ENCODE results near the gene HNRNPC.
"Not testable (repeated sequence)": the region's sequence is repeated elsewhere in the genome, so short reads cannot be mapped to it uniquely, and the experiment has no call there.

Gene HNRNPC

DNA sequence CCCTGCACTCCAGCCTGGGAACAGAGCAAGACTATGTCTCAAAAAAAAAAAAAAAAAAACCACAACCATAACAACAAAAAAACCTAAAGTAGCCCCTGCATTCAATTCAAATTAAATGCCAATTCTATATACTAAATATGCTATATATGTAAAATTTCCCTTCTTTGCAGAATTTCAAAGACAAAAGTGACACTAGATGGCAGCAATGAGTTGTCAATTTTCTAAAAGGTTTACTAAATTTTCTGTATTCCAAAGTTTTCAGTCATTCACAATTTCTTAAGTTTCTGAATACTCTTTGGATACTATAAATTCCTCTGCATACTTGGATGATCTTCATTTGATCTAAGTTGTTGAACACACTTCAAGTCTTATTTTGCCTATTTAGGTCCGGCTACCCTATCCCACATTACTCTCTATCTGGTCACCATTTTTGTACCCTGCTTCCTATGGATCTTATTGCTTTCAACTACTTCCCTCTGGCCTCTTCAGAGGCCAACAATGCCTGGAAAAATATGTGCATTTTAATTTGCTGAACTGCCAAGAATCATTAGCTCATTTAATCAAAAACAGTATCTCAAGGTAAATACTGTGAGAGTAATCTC is 27.9 kb downstream of the HNRNPC start:
- DNase-seq, result no peak

DNA sequence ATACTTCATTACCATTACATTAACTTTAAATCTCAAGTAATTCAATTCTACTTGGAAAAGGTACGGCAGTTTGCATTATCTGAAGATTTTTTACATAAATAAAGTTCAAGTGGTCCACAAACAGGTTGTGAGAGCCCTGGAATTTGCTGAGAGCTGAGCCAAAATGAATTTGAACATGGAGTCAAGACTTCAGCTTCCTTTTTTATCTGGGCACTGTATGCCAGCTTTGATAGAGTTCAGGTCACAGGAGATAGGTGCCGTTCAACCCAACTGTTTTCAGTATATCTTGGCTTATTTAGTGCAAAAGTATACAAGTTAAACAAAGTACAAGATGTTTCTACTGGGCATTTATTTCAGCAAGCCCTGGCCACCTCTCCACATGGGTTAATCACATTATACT is 28.8 kb downstream of the HNRNPC start:
- DNase-seq, result no peak

DNA sequence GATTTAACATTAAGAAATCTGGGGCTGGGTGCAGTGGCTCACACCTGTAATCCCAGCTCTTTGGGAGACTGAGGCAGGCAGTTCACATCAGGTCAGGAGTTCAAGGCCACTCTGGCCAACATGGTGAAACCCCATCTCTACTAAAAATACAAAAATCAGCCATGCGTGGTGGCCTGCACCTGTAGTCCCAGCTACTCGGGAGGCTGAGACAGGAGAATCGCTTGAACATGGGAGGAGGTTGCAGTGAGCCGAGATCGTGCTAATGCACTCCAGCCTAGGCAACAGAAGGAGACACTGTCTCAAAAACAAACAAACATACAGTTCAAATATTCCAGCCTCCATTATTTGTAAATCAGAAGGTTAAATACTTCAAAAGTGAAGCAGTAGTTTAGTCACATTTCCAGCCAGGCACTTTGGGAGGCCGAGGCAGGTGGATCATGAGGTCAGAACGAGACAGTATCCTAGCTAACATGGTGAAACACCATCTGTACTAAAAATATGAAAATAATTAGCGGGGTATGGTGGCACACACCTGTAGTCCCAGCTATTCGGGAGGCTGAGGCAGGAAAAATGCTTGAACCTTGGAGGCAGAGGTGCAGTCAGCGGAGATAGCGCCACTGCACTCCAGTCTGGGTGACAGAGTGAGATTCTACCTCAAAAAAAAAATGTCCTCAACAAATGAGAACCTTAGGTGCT is 30.3 kb downstream of the HNRNPC start:
- no peak for DNase-seq

DNA sequence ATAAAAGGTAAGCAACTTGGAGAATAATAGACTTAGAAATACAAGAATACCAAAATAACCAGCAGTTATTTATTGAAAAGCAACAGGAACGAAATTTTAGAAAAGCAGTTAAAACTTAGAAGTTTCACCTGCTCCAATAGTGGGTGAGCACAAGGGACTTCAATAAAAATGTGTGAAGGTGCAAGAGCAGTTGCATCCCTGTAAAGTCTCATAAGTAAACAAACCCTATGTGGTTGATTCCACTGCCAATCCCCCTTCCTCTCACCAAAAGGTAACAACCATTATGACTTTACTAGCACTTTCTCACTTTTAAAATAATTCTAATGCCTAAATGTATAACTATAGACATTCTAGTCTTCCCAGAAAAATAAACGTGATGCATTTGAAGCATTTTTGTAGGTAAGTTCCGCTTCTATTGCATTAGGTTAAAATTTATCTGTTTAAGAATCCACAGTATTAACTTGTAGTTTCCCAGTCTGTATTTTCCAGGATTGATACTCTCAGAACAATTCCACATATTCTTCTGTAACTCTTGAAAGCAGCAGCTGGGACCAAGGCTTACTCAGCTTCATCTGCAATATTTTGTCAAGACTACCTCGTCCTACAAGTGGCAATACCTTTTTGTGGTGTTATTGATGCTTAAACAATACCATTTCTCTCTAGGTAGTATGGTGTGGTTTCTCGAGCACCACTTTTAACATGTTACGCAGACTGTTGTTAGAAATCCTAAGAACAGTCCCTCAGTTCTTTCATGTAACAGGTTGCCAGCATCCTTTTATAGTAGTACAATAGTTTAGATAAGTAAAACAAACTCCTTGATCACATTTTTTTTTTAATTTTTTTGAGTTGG is 32.1 kb downstream of the HNRNPC start:
- DNase-seq, result no peak

DNA sequence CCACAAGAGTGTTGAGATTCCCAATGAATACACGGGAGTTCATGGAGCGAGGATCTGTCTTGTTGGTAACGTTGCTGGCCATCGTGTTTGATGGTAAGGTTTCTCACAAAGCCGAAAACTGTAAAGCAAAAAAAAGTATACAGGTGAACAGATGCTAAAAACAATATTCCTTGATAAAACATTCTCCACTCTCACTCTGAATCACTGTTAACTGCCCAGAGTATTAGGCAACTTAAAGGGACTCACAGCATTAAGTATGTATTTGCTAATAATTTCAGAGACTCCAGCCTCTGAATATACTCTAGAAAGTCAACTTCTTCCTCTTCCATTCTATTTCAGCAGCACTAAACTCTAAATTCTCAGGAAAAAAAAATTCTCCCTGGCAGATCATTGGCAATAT is 35.1 kb downstream of the HNRNPC start:
- DNase-seq, result no peak

DNA sequence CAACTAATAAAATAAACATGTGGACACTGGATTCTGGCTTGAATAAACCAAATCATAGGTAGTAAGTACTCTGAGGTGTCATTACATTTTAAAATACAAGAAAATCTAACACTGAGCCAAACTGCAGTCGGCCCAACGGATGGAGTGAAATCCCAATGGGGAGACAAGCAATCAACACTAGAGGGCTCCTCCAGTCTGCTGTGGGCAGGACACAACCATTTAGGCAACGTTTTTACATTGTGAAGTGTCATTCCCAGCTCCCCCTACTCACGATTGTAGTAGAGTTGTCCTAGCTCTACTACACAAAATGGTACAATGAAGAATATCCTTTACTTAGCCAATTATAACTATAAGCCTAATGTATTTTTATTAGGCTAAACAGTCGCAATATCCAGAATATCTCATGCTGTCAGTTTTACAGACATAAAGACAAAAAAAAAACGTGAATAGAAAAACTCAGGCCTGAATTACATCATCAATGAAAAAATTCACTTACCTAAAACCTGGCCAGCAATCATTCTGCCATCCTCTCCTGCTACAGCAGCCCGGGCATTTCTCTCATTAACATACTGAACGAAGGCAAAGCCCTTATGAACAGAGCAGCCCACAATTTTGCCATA is 35.7 kb downstream of the HNRNPC start:
- no peak for DNase-seq

DNA sequence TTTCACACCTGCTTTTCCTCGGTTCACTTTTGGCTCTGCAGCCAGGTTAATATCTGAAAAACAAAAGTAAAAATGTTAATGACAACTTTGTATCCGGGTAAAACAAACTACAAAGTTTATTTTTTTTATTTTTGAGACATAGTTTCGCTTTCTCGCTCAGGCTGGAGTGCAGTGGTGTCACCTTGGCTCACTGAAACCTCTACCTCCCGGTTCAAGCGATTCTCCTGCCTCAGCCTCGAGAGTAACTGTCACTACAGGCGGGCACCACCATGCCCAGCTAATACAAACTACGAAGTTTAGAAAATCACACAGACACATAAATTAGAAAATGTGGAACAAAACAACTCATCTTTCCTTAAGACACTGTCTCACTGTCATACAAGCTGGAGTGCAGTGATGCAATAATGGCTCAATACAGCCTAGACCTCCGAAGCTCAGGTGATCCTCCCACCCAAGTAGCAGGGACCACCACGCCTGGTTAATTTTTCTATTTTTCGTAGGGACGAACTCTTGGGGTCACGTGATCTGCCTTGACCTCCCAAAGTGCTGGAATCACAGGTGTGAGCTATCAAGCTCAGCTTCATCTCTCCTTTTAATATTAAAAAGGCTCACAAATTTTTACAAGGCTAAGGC is 38.1 kb downstream of the HNRNPC start:
- no peak for DNase-seq

DNA sequence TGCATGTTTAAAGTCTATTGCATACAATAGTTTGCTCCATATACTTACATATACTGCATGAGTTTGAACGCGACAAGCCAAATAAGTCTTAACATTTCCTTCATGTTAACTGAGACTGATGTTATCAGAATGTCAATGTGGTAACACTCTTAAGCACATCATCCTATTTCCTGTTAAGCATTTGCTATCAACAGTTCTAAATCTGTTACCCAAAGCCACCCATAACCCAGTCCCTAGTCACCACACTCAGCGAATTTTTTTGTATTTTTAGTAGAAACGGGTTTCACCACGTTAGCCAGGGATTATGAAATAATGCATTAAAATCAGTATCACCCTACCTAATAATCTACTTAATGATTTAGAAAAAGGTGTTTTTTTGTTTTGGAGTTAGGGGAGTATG is 39.4 kb downstream of the HNRNPC start:
- DNase-seq, result no peak

DNA sequence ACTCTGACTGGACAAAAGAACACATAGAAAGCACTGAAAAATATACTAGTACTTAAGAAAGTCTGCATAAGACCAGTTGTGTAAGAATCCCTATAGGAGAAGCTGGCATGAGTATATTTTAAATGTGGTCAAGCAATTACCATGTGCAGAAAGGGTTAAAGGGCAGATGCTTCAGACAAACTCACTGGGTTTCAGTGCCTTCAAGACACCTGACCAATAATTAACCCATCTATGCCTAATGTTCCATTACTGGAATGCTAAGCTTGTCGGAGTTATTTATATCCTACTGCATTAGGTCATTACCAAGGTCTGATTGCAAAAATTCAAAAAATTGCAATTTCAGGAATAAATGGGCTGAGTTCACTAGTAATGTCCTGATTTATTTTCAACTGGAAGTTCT is 41.3 kb downstream of the HNRNPC start:
- no peak for DNase-seq

DNA sequence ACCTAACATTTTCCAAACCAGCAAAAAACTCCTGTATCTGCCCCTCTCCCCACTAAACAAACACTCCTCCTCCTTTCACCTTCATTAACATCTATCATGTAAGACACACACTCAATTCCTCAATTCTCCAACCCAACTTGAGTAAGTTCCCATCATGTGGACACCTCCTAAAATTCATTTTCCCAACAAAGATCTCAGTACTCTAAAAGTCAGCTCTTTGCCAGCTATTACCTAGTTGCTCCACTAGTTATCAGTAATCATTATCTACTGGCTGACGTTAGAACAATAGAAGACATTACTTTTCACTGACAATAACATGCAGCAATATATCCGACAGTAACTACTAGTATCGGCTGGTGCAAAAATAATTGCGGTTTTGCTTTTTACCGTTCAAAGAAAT is 42.1 kb downstream of the HNRNPC start:
- DNase-seq, result no peak

DNA sequence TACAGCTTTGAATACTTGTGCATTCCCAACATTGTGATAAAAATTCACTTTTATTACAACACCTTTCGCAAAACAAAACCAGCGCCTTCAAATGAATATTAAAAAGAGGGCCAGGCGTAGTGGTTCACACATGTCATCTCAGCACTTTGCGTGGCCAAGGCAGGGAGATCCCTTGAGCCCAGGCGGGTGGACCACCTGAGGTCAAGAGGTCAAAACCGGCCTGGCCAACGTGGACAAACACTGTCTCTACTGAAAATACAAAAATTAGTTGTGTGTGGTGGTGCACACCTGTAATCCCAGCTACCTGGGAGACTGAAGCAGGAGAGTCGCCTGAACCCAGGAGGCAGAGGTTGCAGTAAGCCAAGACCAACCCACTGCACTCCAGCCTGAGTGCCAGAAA is 42.8 kb downstream of the HNRNPC start:
- no peak for DNase-seq

DNA sequence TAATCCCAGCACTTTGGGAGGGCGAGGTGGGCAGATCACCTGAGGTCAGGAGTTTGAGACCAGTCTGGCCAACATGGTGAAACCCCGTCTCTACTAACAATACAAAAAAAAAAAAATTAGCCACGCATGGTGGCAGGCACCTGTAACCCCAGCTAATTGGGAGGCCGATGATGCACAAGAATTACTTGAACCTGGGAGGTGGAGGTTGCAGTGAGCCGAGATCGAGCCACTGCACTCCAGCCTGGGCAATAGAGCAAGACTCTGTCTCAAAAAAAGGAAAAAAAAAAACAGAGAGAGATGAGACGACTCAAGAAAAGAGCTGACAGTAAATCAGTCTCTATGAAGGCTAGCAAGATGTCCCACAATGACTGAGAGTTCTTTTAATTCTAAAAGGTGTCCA is 44.1 kb downstream of the HNRNPC start:
- not testable (repeated sequence) for DNase-seq

DNA sequence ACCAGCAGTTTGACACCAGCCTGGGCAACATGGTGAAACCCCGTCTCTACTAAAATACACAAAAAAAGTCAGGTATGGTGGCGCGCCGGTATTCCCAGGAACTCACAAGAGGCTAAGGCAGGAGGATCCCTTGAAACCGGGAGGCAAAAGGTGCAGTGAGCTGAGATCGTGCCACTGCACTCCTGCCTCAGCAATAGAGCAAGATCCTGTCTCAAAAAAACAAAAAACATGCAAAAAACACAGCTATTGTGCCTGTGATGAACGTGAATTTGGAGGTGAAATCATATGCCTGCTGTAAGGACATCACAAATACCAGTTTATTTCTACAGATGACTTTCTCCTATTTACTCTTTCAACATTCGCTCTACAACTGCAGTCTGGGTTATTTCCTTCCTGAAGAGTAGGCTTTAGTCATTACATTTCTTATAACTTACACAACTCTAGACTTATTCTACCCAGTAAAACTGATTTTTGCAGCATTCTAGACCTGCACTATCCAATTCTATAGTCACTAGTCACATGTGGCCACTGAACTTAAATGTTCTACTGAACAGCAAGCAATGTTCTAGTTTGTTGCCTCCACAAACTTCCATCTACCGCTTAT is 48.3 kb downstream of the HNRNPC start:
- no peak for DNase-seq

DNA sequence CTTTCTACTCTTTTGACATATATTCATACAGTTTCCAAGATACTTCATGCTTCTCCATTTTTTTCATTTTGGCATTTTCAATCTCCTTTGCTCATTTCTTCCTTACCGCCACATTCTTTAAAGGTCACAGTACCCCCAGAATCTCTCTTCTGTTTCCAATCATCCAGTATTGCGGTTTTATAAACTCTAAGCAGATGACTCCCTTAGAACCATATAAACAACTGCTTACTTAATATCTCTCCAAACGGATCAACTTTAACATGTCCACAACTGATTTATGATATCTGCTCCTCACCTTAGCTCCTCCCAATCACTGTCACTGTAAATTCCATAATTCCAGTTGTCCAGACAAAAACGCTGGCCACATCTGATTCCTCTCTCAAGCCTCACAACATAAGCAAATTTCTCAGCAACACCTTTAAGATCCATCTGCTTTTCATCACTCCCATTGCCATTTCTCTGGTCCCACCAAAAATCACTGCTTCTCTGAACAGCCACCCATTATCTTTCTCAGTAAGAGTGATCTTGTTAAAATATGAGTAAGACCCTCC is 49.6 kb downstream of the HNRNPC start:
- no peak for DNase-seq

DNA sequence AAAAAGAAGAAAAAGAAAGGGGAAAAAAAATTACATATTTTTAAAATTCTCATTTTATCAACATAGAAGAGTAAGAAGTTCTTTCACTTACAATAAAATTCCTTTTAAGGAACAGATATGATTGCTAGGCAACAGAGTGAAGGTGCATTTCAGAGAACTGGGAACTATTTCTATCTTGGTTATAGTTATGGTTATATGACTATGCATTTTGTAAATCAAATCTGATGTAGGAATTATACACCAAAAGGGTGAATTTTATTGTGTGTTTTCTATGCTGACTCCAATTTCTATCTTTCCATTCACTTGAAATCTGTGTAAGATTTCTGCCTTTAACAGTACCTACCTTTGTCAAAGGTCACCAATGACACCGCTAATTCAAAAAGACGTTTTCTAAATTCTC is 50.1 kb downstream of the HNRNPC start:
- DNase-seq, result no peak

DNA sequence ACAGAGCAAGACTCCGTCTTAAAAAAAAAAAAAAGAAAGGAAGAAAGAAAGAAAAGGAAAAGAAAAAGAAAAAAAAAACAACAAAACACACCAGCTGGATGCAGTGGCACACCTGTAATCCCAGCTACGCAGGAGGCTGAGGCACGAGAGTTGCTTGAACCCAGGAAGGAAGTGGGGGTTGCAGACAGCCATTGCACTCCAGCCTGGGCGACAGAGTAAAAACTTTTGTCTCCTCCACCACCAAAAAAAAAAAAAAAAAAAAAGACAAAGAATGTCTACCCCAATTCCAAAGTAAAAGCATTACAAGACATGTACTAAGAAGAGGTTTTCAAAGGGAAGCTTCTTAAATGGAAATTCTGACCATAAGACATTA is 53.4 kb downstream of the HNRNPC start:
- DNase-seq, result no peak

DNA sequence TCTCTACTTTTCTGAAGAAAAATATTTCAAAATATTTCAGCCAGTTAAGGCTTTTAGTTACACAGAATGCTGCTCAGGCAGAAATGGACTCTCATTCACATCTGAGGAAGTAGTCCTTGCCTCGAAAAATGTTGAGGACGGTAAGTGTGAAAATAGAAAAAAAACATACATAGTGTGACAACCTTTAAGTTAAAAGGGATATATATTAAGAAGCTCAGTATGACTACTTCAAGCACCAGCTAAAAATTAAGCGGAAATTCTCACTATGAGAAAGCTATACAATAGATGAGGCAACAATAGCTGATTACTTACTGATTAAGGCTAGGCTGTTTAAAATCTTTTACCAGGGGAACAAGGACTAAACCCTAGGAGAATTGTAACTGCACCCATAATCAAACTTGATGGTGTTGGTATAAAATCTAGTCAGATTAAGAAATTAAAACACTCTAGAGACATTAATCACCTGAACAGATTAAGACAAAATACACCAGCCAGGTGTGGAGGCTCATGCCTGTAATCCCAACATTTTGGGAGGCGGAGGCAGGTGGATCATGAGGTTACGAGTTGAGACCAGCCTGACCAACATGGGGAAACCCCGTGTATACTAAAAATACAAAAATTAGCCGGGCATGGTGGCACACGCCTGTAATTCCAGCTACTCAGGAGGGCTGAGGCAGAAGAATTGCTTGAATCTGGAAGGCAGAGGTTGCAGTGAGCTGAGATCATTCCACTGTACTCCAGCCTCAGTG is 53.9 kb downstream of the HNRNPC start:
- no peak for DNase-seq

DNA sequence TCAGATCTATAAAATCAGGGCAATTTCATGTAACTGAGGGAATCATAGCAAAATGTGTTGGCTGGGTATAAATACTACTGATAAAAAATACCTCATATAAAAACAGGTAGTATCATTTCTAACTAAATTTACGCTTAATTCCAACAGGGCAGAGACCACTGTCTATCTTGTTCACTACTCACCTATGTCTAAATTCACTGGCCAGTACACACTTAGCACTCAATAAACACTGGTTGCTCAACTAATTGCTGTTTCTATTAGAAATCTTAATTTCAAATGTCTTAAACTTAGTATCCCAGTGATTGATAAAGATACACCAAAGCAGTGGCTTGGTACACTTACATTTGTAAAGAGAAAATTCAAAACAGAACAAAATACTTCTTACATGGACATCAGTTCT is 55.6 kb downstream of the HNRNPC start:
- DNase-seq, result no peak

DNA sequence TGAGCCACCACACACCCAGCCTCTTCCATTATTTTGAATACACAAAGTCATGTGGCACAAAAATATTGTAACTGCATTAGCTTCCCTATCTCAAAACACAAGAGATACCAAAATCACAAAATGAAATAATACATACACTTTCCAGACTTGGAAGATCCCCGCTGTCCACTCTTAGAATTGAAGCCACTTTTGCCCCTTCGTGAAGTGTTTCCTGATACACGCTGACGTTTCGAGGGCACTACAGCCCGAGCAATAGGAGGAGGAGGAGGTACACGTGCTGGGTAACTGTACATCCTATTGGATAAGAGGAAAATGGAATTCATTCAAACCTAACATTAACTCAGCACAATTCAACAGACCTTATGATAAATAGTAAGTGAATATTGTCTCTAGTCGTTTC is 56.4 kb downstream of the HNRNPC start:
- DNase-seq, result not testable (repeated sequence)

DNA sequence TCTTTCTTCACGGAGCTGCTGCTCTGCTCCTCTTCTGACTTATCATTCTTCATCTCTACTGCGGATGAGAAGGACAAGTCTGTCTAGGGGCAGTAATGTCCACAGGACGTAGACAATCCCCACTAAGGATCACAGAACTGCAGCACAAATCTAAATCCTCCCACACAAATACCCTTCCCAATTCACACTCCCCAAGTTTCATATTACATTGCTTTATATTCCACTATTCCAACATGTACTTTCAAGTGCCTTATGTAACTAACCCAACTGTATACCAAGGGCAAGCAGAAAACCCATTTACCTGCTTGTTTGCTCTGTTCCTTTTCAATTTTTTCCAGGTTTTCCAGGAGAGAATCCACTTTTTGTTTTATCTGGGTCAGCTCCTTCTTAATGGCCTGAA is 57.7 kb downstream of the HNRNPC start:
- DNase-seq, result no peak

DNA sequence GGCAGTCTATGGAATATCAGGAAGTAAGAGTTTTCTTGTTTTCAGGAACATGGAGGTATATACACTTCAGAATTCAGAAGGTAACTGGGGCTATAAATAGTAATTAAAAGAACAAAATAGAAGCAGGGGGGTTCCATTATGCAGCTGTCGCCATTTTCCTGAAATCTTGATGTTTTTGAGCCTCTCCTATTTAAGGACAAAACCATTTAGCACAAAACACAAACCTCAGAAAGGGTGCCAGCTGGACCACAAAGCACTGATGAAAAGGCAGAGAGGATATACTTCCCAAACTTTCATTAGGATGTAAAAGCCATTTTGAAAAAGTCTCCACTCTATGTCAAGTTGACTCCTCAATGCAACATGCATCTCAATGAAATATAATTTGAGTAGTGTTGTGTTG is 59.2 kb downstream of the HNRNPC start:
- DNase-seq, result no peak

DNA sequence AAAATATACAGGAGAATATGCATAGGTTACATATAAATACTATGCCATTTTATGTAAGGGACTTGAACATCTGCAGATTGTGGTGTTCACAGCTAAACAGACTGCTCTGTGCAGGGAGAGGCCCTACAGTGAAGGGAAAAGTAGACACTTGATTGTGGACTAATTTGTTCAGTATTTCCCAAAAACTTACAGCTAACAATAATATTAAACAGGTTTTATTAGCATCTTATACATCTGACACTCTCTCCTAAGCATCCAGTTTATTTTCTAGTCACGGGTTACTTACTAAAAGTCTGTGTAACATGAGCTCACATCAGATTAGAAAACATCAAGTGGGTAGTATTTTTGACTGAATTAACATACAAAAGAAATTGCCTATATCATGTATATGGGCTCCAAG is 60.1 kb downstream of the HNRNPC start:
- DNase-seq, result no peak

Data from activated CD8-positive, alpha-beta memory T cell treated with anti-CD3 and anti-CD28 coated beads, Interleukin-2, amount 50 U/mL, for 48 hours (primary cell).